ENCODE results near the gene ACSM2B. TPM values are rescaled to one million over a fixed set of nuclear protein-coding genes. Genes with fewer than 3 reads are reported as not detected.
"Not testable (repeated sequence)": the region's sequence is repeated elsewhere in the genome, so short reads cannot be mapped to it uniquely, and the experiment has no call there.

The ACSM2B gene
- polyA plus RNA-seq, 3 donors from 2014 or later, result not detected

DNA sequence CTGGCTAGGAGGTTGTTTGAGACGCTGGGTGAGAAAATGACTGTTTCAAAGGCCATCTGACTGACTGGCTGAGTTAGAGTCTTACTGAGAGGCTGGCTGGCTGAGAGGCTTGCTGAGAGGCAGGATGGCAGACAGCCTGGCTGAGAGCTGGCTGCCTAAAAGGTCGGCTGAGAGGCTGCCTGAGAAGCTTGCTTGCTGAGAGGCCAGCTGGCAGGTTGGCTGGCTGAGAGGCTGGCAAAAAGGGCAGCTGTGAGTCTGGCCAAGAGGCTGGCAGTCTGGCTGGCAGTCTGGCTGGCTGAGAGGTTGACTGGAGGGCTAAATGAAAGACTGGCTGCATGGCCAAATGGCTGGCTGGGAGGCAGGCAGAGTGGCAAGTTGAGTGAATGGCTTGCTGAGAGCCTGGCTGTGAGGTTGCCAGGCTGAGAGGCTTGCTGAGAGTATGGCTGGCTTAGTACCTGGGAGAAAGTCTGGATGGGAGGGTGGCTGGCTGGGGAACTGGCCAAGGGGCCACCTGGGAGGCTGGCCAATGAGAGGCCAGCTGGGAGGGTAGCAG is 35.3 kb upstream of the ACSM2B start:
- H3K4me1 Mint-ChIP-seq, result no peaks in the 10 kb centered on the region
- H3K4me3 Mint-ChIP-seq, result no peak overlapping the region
- H3K9me3 Mint-ChIP-seq, result peaks cover 0 to 2% (median 0%) of the 10 kb centered on the region in 6 donors
- DNase-seq, result no peak
- peaks cover 2 to 11% (median 5%) of the 10 kb centered on the region in 3 donors for H3K27me3 Mint-ChIP-seq (ENCODE audit: low read depth in 3 of 3)
- no peak overlapping the region for H3K27ac Mint-ChIP-seq
- no peaks in the 10 kb centered on the region for H3K36me3 Mint-ChIP-seq

DNA sequence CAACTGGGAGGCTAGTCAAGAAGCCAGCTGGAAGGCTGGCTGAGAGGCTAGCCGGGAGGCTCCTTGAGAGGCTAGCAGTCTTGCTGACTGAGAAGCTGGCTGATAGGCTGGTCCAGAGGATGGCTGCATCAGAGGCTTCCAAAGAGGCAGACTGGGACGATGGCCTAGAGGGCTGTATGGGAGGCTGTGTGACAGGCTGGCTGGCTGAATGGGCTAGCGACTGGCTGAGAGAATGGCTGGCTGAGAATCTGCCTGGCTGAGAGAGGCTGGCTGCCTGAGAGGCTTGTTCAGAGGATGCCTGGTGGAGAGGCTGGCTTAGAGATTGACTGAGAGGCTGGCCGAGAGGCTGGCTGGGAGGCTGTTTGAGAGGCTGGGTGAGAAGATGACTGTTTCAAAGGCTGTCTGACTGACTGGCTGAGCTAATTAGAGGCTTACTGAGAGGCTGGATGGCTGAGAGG is 34.8 kb upstream of the ACSM2B start:
- no peak for DNase-seq
- Mint-ChIP-seq H3K4me1 (no peaks in the 10 kb centered on the region), H3K36me3 (no peaks in the 10 kb centered on the region), H3K4me3 (no peak overlapping the region), H3K27ac (no peak overlapping the region), H3K9me3 (peaks cover 0 to 2% (median 0%) of the 10 kb centered on the region in 6 donors), H3K27me3 (ENCODE audit: low read depth in 3 of 3) (peaks cover 2 to 9% (median 5%) of the 10 kb centered on the region in 3 donors)

DNA sequence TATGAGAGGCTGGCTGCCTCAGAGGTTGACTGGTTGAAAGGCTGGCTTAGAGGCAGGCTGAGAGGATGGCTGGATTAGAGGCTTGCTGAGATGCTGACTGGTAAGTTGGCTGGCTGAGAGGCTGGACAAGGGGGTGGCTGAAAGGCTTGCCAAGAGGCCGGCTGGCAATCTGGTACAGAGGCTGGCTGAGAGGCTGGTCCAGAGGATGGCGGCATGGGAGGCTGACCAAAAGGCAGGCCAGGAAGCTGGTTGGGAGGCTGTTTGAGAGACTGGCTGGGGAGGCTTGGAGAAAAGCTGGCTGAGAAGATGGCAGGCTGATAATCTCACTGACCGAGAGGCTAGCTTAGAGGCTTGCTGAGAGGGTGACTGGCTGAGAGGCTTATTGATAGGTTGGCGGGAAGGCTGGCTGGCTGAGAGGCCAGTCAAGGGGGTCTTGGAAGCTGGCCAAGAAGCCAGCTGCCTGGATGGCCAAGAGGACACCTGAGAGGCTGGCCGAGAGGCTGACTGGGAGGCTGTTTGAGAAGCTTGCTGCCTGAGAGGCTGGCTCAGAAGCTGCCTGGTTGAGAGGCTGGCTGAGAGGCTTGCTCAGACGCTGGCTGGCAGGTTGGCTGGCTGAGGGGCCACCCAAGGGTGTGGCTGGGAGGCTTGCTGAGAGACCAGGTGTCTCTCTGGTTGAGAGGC is 34.2 kb upstream of the ACSM2B start:
- H3K27me3 Mint-ChIP-seq (ENCODE audit: low read depth in 3 of 3), result peaks cover 2 to 11% (median 5%) of the 10 kb centered on the region in 3 donors
- H3K4me1 Mint-ChIP-seq, result no peaks in the 10 kb centered on the region
- no peak for DNase-seq
- H3K4me3 Mint-ChIP-seq, result no peak overlapping the region
- H3K36me3 Mint-ChIP-seq, result no peaks in the 10 kb centered on the region
- peaks cover 0 to 2% (median 0%) of the 10 kb centered on the region in 6 donors for H3K9me3 Mint-ChIP-seq
- no peak overlapping the region for H3K27ac Mint-ChIP-seq

GRCh38 chr16:20602205-20602604 is 26.0 kb upstream of the ACSM2B start:
- DNase-seq, result peak in 1 of 3 donors; percentile 1
- H3K27me3 Mint-ChIP-seq (ENCODE audit: low read depth in 3 of 3); H3K4me1 Mint-ChIP-seq; H3K4me3 Mint-ChIP-seq; H3K9me3 Mint-ChIP-seq; H3K27ac Mint-ChIP-seq; H3K36me3 Mint-ChIP-seq: not testable (repeated sequence)

DNA sequence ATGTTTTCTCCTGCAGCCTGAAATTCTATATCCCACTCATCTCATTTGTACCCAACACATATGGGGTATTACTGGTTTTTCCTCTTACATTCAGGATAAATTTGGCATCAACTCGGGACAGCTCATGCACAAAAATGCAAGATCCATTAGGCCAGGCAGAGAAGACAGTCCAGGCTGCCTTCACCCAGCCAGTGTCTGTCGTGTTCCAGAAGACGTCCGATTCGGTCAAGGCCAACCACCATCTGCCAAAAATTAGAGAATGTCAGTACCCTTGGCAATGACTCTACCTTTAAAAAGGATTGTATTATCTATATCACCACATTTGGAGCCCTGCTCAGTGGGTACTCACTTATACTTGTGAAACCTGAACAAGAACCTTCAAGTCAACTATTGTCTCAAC is 23.3 kb upstream of the ACSM2B start:
- not testable (repeated sequence) for H3K9me3 Mint-ChIP-seq; H3K27me3 Mint-ChIP-seq (ENCODE audit: low read depth in 3 of 3); H3K4me3 Mint-ChIP-seq; H3K27ac Mint-ChIP-seq; H3K4me1 Mint-ChIP-seq; H3K36me3 Mint-ChIP-seq; DNase-seq

DNA sequence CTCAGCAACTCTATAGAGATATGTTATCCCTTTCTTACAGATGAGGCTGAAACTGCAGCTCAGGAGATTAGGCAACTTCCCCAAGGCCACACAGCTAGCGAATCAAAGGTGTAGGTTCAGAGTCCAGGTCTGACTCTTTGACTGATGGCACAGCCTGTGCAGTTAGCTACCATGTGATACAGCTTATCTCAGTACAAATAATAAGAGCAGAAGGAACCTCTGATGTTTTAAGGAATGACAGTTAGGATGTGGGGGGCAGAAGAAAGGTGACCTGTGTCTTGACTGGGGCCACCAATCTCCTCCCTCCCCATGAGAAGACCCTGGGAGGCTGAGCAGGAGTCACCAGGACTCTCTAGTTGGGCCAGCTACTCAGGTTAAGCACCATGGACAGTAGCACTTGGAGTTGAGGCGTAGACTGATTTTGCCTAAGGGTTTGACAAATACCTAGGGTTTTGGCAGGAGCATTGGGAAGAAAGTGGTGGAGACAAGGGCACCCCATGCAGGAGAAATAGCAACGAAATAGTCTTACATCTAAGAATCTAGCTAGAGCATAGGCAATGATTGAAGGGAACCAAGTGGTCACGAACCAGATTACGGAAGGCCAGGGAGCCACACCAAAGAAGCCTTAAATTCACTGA is 22.8 kb upstream of the ACSM2B start:
- peaks cover 0 to under 1% (median 0%) of the 10 kb centered on the region in 6 donors for H3K9me3 Mint-ChIP-seq
- H3K4me3 Mint-ChIP-seq, result no peak overlapping the region
- H3K27ac Mint-ChIP-seq, result no peak overlapping the region
- no peak for DNase-seq
- peaks cover 0 to 4% (median 2%) of the 10 kb centered on the region in 3 donors for H3K27me3 Mint-ChIP-seq (ENCODE audit: low read depth in 3 of 3)
- no peaks in the 10 kb centered on the region for H3K36me3 Mint-ChIP-seq
- H3K4me1 Mint-ChIP-seq, result no peaks in the 10 kb centered on the region

DNA sequence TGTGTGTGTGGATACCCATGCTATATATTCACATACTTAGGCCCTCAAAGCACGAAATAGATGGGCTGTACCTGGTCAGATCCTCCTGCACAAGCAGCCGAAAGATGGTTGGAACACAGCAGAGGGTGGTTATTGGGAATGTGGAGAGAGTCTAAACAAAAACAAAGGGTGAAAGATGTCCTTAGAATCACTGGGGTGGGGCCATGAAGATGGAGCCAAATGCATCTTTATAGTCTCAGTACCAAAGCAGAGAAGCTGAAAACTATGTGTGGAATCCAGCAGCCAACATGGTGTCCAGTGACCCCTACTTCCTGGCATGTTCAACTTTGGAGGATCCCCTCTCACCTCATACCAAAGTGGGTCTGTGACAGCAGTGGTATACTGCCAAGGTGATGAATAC is 19.5 kb upstream of the ACSM2B start:
- peaks cover 0 to 10% (median 0%) of the 10 kb centered on the region in 3 donors for H3K27me3 Mint-ChIP-seq (ENCODE audit: low read depth in 3 of 3)
- not testable (repeated sequence) for DNase-seq, H3K27ac Mint-ChIP-seq, H3K4me1 Mint-ChIP-seq, H3K4me3 Mint-ChIP-seq, H3K9me3 Mint-ChIP-seq, H3K36me3 Mint-ChIP-seq

GRCh38 chr16:20595068-20595467 is 18.9 kb upstream of the ACSM2B start:
- not testable (repeated sequence) for H3K9me3 Mint-ChIP-seq, H3K27ac Mint-ChIP-seq, H3K36me3 Mint-ChIP-seq, DNase-seq, H3K4me3 Mint-ChIP-seq, H3K4me1 Mint-ChIP-seq
- peaks cover 0 to 10% (median 0%) of the 10 kb centered on the region in 3 donors for H3K27me3 Mint-ChIP-seq (ENCODE audit: low read depth in 3 of 3)

- DNase-seq, H3K27ac Mint-ChIP-seq, H3K9me3 Mint-ChIP-seq, H3K4me1 Mint-ChIP-seq, H3K36me3 Mint-ChIP-seq, H3K4me3 Mint-ChIP-seq: not testable (repeated sequence)
- peaks cover 0 to 10% (median 0%) of the 10 kb centered on the region in 3 donors for H3K27me3 Mint-ChIP-seq (ENCODE audit: low read depth in 3 of 3)
Observed at GRCh38 chr16:20592780-20593179, 16.6 kb upstream of the ACSM2B start.

DNA sequence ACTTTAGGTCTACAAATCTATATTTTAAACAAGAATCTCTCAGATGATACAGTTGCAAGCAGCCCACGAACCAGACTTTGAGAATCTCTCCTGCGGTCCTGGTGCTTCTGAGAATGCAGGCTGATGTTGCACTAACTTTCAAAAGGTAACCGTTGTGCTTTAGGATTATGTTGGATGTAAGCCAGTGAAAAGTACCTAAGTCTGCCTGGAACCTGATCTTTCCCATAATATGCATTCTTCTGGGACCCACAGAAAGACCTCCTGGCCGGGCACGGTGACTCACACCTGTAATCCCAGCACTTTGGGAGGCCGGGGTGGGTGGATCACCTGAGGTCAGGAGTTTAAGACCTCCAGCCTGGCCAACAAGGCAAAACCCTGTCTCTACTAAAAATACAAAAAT is 13.3 kb upstream of the ACSM2B start:
- H3K4me1 Mint-ChIP-seq; H3K4me3 Mint-ChIP-seq; H3K36me3 Mint-ChIP-seq; H3K27ac Mint-ChIP-seq; H3K9me3 Mint-ChIP-seq; DNase-seq; H3K27me3 Mint-ChIP-seq (ENCODE audit: low read depth in 3 of 3): not testable (repeated sequence)

DNA sequence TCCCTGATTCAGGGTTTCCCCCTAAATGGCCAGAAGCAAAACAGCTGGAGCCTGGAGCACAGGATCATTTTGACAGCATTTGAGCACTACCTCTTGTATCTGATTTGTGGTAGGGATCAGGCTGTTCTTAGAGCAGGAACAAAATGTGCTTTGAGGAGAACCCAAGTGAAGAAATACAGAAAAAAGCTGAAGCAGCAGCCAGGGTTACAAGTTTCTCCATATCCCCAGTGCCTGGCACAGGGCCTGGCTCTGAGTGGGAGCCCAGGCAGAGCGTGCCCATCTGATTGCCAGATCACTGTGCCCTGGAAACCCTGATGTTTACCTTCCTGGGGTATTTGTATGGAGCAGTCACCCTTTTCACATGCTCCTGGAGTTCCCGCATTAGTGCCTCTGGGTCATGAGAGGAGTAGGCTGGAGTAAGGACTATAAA is 11.5 kb upstream of the ACSM2B start:
- DNase-seq; H3K9me3 Mint-ChIP-seq; H3K36me3 Mint-ChIP-seq; H3K27ac Mint-ChIP-seq; H3K4me3 Mint-ChIP-seq; H3K4me1 Mint-ChIP-seq; H3K27me3 Mint-ChIP-seq (ENCODE audit: low read depth in 3 of 3): not testable (repeated sequence)

DNA sequence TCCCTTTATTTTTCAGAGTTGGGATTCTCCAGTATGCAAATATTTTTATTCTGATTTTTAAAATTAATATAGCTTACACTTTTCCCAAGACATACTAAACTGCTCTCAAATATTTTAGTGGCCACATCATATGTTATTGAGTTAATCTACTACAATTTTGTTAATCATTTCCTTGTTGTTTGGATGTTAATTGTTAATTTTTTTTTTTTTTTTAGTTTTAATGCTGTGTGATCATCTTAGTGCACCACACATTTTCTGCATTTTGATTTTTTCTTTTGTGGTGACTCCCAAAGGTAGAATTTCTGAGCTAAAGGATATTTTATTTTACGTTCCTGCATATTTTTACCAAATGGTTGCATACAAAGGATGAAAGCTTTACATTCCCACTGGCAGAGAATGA is 10.5 kb upstream of the ACSM2B start:
- not testable (repeated sequence) for DNase-seq; H3K27me3 Mint-ChIP-seq (ENCODE audit: low read depth in 3 of 3); H3K27ac Mint-ChIP-seq; H3K9me3 Mint-ChIP-seq; H3K36me3 Mint-ChIP-seq; H3K4me3 Mint-ChIP-seq; H3K4me1 Mint-ChIP-seq

GRCh38 chr16:20586112-20586511 is 9.9 kb upstream of the ACSM2B start:
- not testable (repeated sequence) for H3K4me1 Mint-ChIP-seq; H3K27me3 Mint-ChIP-seq (ENCODE audit: low read depth in 3 of 3); H3K27ac Mint-ChIP-seq; H3K9me3 Mint-ChIP-seq; DNase-seq; H3K4me3 Mint-ChIP-seq; H3K36me3 Mint-ChIP-seq

DNA sequence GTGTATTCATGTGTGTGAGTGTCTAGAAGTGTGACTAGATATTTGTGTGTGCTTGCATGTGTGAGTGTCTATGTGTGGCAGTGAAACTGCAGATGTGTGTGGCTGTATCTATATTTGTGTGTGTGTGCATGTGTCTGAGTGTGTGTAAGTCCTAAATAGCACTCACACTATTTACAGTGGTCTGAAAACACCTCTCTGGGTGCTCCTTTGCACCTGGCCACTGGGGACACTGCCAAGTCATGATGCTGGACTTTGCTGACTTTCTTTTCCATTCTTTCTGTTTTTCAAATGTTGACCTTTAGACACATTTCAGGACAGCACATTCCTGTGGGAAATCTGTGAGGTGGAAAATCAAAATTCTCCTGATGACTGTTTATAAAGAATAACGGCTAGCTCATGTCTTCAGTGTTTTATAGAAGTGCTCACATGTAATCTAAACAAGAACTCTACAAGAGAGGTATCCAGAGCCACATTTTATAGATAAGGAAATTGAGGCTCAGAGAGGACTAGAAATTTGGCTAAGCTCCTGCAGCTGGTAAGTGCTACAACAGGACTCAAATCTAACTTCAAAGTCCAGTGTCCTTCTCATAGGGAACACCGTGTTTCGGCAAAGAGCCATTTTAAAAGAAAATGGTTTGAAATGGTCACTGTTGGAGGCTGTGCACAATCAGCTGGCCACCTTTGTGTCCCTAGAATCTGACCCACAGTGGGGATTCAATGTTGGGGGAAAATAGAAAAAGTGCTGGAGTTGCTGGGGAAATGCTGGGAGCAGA is 4.5 kb upstream of the ACSM2B start:
- not testable (repeated sequence) for H3K4me1 Mint-ChIP-seq; H3K9me3 Mint-ChIP-seq; H3K4me3 Mint-ChIP-seq; H3K36me3 Mint-ChIP-seq; H3K27ac Mint-ChIP-seq; DNase-seq; H3K27me3 Mint-ChIP-seq (ENCODE audit: low read depth in 3 of 3)
